ENCODE data around the gene AGTRAP. TPM values are rescaled to one million over a fixed set of nuclear protein-coding genes. Genes with fewer than 3 reads are reported as not detected.

Gene AGTRAP
- total and polyA plus RNA-seq, 4 donors = 22.2 to 61.2 (median 36.9) TPM

DNA sequence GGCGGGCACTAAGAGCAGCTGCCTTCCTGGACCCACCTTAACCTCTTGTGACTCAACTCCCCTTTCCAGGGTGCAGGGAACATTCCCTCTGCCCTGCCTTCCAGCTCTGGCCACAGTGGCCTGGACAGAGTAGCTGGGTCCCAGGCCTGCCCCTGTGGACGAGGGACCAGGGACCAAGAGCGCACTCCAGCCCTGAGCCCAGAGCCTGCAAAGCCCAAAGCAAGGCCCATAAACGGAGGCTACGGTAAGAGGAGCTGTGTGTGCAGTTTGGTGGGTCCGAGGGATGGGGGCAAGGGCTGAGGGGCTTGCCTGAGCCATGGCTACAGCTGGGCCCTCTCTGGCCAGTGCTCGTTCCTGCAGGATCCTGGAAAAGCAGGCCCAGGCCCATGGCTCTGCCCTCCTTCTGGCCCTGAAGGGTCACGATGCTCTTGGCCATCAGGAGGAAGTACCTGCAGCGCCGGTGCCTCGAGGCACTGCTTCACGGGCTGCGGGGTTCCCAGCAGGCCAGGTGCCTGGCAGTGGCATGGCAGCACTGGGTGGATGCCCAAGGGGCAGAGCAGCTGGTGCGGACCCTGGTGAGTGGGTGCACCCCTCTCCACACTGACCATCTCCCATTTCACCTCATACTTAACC lies 52.0 kb downstream of the AGTRAP start:
- Histone ChIP-seq H3K9me3 (ENCODE audit: control insufficient read depth, low read length) (no peaks in the 10 kb centered on the region), H3K36me3 (ENCODE audit: control insufficient read depth in 1 of 2, insufficient read depth in 2 of 2, low read length in 1 of 2) (no peaks in the 10 kb centered on the region), H3K4me3 (ENCODE audit: low read length in 2 of 2) (no peak overlapping the region), H3K4me1 (ENCODE audit: control insufficient read depth in 1 of 2, insufficient read depth in 2 of 2, low read length in 2 of 2) (no peaks in the 10 kb centered on the region), H3K27me3 (ENCODE audit: control insufficient read depth in 1 of 2, insufficient read depth in 2 of 2, low read length in 1 of 2) (no peaks in the 10 kb centered on the region), H3K27ac (ENCODE audit: low read depth in 1 of 2, low read length in 2 of 2) (peak overlapping the region in 1 of 2 donors; percentile 56)
- intact Hi-C loops (cut with DNase I) = loop anchor here (2.0 to 5.0 kb wide), 3 partner anchors 17 to 106 kb away; partner anchors contain the start of genes AGTRAP (in 1 of the 2), MAD2L2 (in 1 of the 2) and MTHFR (in 1 of the 2)
- WGBS, 2 donors = 71 to 78% methylated on average over 14 of the region's 14 CpGs
- DNase-seq (peak; percentile 51 to 73), ATAC-seq (ENCODE audit: low FRiP score) (peak; percentile 1)

GRCh38 chr1:11788549-11789053 lies 52.7 kb downstream of the AGTRAP start:
- Histone ChIP-seq H3K27me3 (ENCODE audit: control insufficient read depth in 1 of 2, insufficient read depth in 2 of 2, low read length in 1 of 2) (no peaks in the 10 kb centered on the region), H3K36me3 (ENCODE audit: control insufficient read depth in 1 of 2, insufficient read depth in 2 of 2, low read length in 1 of 2) (no peaks in the 10 kb centered on the region), H3K27ac (ENCODE audit: low read depth in 1 of 2, low read length in 2 of 2) (no peak overlapping the region), H3K9me3 (ENCODE audit: control insufficient read depth, low read length) (no peaks in the 10 kb centered on the region), H3K4me1 (ENCODE audit: control insufficient read depth in 1 of 2, insufficient read depth in 2 of 2, low read length in 2 of 2) (no peaks in the 10 kb centered on the region), H3K4me3 (ENCODE audit: low read length in 2 of 2) (no peak overlapping the region)
- DNase-seq (peak; percentile 47 to 73), ATAC-seq (ENCODE audit: low FRiP score) (no peak)
- intact Hi-C loops (cut with DNase I) = loop anchor here (2.0 to 5.0 kb wide), 3 partner anchors 16 to 106 kb away; partner anchors contain the start of genes AGTRAP (in 1 of the 2), MAD2L2 (in 1 of the 2) and MTHFR (in 1 of the 2)
- 62 to 75% methylated on average over 14 of the region's 14 CpGs for WGBS, 2 donors

DNA sequence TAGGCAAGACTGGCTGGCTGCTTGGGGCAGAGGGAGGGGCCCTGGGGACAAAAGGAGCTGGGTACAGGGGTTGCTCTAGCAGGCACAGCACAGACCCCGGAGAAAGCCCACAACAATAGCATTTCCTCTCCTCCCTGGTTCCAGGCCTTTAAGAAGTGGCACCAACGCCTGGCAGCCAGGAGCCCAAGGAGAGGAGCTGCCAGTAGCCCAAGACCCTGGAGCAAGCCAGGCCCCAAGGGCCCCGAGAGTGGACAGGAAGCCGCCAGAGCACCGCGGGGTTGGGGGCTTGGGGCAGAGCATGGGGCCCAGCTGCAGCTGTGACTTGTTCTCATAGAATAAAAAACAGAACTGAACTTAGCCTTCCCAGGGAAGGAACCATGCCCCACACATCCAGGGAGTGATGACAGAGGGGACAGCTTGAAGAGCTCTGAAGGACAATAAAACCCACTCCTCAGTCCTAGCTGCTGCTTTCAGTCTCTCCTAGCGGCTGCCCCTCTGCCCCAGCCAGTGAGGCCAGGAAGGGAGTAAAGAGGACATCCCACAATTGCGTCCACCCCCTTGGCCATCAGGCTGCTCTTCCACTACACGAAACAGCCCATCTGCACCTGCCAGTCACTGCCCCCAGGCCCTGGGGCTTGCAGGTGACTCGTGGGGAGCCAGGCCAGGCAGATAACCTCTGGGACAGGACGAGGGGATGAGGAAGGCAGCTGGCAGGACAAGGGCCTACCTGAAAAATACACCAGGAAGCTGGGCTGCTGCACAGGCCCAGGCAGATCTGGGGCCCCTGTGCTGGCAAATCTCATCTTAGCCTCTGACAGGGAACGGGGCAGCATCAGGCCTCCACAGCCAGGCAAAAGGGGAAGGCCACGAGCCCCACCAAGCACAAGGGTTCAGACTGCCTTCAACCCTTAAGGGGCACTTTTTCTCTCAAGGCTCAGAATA lies 53.5 kb downstream of the AGTRAP start:
- ATAC-seq (ENCODE audit: low FRiP score) (no peak), DNase-seq (peak; percentile 56 to 63)
- Histone ChIP-seq H3K27ac (ENCODE audit: low read depth in 1 of 2, low read length in 2 of 2) (peak overlapping the region in 1 of 2 donors; percentile 48), H3K4me1 (ENCODE audit: control insufficient read depth in 1 of 2, insufficient read depth in 2 of 2, low read length in 2 of 2) (no peaks in the 10 kb centered on the region), H3K36me3 (ENCODE audit: control insufficient read depth in 1 of 2, insufficient read depth in 2 of 2, low read length in 1 of 2) (peaks cover 0 to 5% of the 10 kb centered on the region in 2 donors), H3K27me3 (ENCODE audit: control insufficient read depth in 1 of 2, insufficient read depth in 2 of 2, low read length in 1 of 2) (no peaks in the 10 kb centered on the region), H3K9me3 (ENCODE audit: control insufficient read depth, low read length) (no peaks in the 10 kb centered on the region), H3K4me3 (ENCODE audit: low read length in 2 of 2) (no peak overlapping the region)
- 64 to 71% methylated on average over 13 of the region's 13 CpGs for WGBS, 2 donors
- intact Hi-C loops (cut with DNase I) = loop anchor here (2.0 to 5.0 kb wide), 3 partner anchors 15 to 107 kb away; partner anchors contain the start of genes AGTRAP (in 1 of the 2), MAD2L2 (in 1 of the 2) and MTHFR (in 1 of the 2)

DNA sequence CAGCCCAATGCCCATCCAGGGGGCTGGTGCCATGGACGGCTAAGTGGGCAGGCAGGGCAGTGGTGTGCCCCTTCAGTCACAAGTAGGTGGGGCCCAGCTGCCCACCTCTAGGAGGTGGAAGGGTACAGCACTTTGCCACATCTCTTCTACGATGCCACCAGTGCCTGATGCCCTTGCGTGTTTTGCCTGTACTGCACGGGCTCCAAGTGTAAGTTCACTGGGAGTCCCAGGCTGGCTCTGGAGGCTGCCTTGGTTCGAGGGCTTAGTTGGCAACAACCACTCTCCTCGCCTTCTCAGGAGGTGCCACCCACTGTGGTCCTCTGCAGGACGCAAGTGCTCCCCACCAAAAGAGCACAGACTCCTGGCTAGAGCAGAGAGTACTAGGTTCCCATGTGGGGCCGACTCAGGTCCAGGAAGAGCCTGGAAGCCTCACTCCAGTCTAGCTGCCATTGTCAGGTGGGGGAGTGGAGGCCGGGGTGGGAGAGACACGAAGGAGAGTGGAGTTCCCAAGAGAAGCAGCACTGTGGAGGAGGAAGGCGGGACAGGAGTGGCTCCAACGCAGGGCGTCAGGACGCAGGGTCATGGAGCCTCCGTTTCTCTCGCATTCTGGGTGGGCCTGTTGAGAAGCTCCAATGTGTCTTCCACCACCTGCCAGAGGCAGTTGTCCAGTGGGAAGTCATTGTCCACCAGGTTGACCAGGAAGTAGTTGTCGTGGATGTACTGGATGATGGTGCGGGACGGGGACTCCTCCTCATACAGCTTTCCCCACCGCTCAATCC lies 54.4 kb downstream of the AGTRAP start:
- Histone ChIP-seq H3K36me3 (ENCODE audit: control insufficient read depth in 1 of 2, insufficient read depth in 2 of 2, low read length in 1 of 2) (peaks cover 0 to 7% of the 10 kb centered on the region in 2 donors), H3K4me3 (ENCODE audit: low read length in 2 of 2) (no peak overlapping the region), H3K27me3 (ENCODE audit: control insufficient read depth in 1 of 2, insufficient read depth in 2 of 2, low read length in 1 of 2) (no peaks in the 10 kb centered on the region), H3K9me3 (ENCODE audit: control insufficient read depth, low read length) (no peaks in the 10 kb centered on the region), H3K4me1 (ENCODE audit: control insufficient read depth in 1 of 2, insufficient read depth in 2 of 2, low read length in 2 of 2) (no peaks in the 10 kb centered on the region), H3K27ac (ENCODE audit: low read depth in 1 of 2, low read length in 2 of 2) (peak overlapping the region; percentile 15 to 77)
- intact Hi-C loops (cut with DNase I) = no loop called here
- WGBS, 2 donors = 63 to 66% methylated on average over 20 of the region's 20 CpGs
- peak; percentile 46 to 65 for DNase-seq
- no peak for ATAC-seq (ENCODE audit: low FRiP score)

DNA sequence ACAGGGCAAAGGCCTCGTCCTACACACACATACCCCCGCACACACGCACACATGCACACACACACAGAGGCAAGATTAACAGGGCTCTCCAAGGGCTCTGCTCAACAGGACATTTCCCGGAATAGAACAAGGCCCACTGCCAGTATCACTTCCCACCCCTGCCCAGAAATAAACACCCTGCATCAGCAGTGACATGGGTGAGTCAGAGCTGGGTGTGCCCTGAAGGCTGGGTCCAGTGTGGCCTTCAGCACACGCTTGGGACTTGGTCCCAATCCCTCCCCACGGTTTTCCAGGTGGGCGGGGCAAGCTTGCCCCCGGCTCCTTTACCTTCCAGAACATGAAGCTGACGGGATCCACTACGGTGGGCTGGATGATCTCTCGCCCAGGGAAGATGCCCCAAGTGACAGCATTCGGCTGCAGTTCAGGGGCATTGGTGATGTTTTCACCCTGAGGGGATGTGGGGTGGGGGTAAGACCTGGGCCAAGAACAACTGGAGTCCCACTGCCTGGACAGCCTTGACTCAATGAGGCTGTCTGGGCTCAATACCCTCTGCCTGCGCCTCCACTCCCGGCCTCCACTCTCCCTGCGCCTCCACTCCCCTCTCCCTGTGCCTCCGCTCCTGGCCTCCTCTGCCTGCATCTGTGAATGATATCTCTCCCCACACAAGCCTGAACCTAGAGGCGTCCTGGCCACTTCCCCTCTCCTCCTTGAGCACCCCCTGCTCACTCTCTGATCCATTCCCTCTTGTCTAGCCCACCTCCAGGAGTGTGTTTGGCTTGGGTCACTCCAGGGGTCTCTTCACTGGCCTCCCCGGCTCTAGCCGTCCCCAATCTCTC lies 55.2 kb downstream of the AGTRAP start:
- ATAC-seq (ENCODE audit: low FRiP score) (peak; percentile 94), DNase-seq (peak; percentile 95 to 96)
- Histone ChIP-seq H3K27ac (ENCODE audit: low read depth in 1 of 2, low read length in 2 of 2) (peak overlapping the region in 1 of 2 donors; percentile 77), H3K9me3 (ENCODE audit: control insufficient read depth, low read length) (no peaks in the 10 kb centered on the region), H3K36me3 (ENCODE audit: control insufficient read depth in 1 of 2, insufficient read depth in 2 of 2, low read length in 1 of 2) (peaks cover 0 to 7% of the 10 kb centered on the region in 2 donors), H3K27me3 (ENCODE audit: control insufficient read depth in 1 of 2, insufficient read depth in 2 of 2, low read length in 1 of 2) (no peaks in the 10 kb centered on the region), H3K4me1 (ENCODE audit: control insufficient read depth in 1 of 2, insufficient read depth in 2 of 2, low read length in 2 of 2) (no peaks in the 10 kb centered on the region), H3K4me3 (ENCODE audit: low read length in 2 of 2) (no peak overlapping the region)
- 36 to 40% methylated on average over 18 to 19 of the region's 19 CpGs for WGBS, 2 donors
- intact Hi-C loops (cut with DNase I) = no loop called here

DNA sequence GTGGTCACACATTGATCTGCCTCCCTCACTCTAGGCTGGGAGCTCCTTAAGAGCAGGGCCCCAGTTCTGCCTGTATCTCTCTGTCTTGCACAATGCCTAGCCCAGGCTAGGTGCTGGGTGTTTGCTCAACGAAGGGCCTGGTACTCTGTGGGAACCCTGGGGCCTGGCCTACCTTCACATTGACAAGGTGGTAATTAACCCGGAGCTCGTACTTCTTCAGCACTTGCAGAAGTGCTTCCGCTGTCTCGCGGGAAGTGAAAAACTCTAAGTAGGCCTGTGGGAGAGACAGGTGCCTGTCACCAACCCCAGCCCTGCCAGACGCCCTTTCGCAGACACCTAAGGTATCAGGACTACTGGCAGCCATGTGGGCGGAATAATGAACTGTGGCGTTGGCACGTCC lies 56.2 kb downstream of the AGTRAP start:
- Histone ChIP-seq H3K9me3 (ENCODE audit: control insufficient read depth, low read length) (no peaks in the 10 kb centered on the region), H3K27ac (ENCODE audit: low read depth in 1 of 2, low read length in 2 of 2) (peak overlapping the region in 1 of 2 donors; percentile 30), H3K27me3 (ENCODE audit: control insufficient read depth in 1 of 2, insufficient read depth in 2 of 2, low read length in 1 of 2) (no peaks in the 10 kb centered on the region), H3K4me3 (ENCODE audit: low read length in 2 of 2) (no peak overlapping the region), H3K4me1 (ENCODE audit: control insufficient read depth in 1 of 2, insufficient read depth in 2 of 2, low read length in 2 of 2) (no peaks in the 10 kb centered on the region), H3K36me3 (ENCODE audit: control insufficient read depth in 1 of 2, insufficient read depth in 2 of 2, low read length in 1 of 2) (peaks cover 0 to 7% of the 10 kb centered on the region in 2 donors)
- intact Hi-C loops (cut with DNase I) = no loop called here
- ATAC-seq (ENCODE audit: low FRiP score) (no peak), DNase-seq (peak; percentile 45 to 47)
- 90 to 91% methylated on average over 11 of the region's 11 CpGs for WGBS, 2 donors

GRCh38 chr1:11793819-11794218 lies 57.9 kb downstream of the AGTRAP start:
- no peak overlapping the region for H3K27ac ChIP-seq (ENCODE audit: low read depth in 1 of 2, low read length in 2 of 2)
- peaks cover 0 to 5% of the 10 kb centered on the region in 2 donors for H3K4me1 ChIP-seq (ENCODE audit: control insufficient read depth in 1 of 2, insufficient read depth in 2 of 2, low read length in 2 of 2)
- H3K4me3 ChIP-seq (ENCODE audit: low read length in 2 of 2) = no peak overlapping the region
- H3K27me3 ChIP-seq (ENCODE audit: control insufficient read depth in 1 of 2, insufficient read depth in 2 of 2, low read length in 1 of 2) = no peaks in the 10 kb centered on the region
- WGBS, 2 donors = 93 to 94% methylated on average over 15 of the region's 15 CpGs
- no peak for ATAC-seq (ENCODE audit: low FRiP score)
- H3K9me3 ChIP-seq (ENCODE audit: control insufficient read depth, low read length) = no peaks in the 10 kb centered on the region
- intact Hi-C loops (cut with DNase I) = no loop called here
- peak in 1 of 2 donors; percentile 75 for DNase-seq
- peaks cover 0 to 7% of the 10 kb centered on the region in 2 donors for H3K36me3 ChIP-seq (ENCODE audit: control insufficient read depth in 1 of 2, insufficient read depth in 2 of 2, low read length in 1 of 2)
